ENCODE data around the gene ROBO1. TPM values are rescaled to one million over a fixed set of nuclear protein-coding genes. Genes with fewer than 3 reads are reported as not detected.
A peak's percentile ranks its signal among the peaks of the same experiment; 100 is the strongest.

The ROBO1 gene
- total and polyA plus RNA-seq, 2 of the 8 experiments (the other 6 are each of a cell fraction or from before 2014, with no cell fraction given): 51.4 to 91.0 TPM

DNA sequence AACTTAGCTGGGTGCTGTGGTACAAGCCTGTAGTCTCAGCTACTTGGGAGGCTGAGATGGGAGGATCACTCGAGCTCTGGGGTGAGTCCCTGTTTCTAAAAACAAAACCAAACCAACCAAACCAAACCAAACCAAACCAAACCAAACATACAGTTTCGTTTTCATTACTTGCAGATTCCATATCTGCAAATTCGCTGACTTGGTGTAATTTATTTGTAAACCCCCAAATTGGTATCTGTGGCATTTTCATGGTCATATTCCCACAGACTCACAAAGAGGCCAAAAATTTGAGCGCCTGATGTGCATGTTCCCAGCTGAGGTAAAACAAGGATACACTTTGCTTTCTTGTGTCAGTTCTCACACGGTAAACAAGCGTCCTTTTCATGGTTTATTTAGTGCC lies 1138.3 kb downstream of the ROBO1 start:
- WGBS, 2 experiments (ENCODE audit: extremely low coverage in 1 of 2, insufficient coverage in 1 of 2, insufficient read length in 1 of 2, insufficient replicate concordance in 2 of 2, low coverage in 1 of 2, low lambda C conversion rate in 2 of 2, missing lambda C conversion rate in 1 of 2): 89% methylated on average over 6 of the region's 6 CpGs; no CpG with 5 or more reads in 1 of the 2 experiments
- POLR2A ChIA-PET (ENCODE audit: partially characterized antibody): no interaction called here
- Histone ChIP-seq H3K4me1 (replicated peaks in 1 of 4; ENCODE audit: control insufficient read depth in 3 of 4, insufficient read depth in 4 of 4, low read length in 3 of 4) (no peaks in the 10 kb centered on the region), H3K79me1 (ENCODE audit: low read depth, low read length) (no peaks in the 10 kb centered on the region), H2BK12ac (ENCODE audit: low read depth, low read length) (no peak overlapping the region), H3K9ac (replicated peaks in 1 of 4; ENCODE audit: extremely low read depth in 1 of 4, low read depth in 3 of 4, low read length in 3 of 4) (no peak overlapping the region), H3K79me2 (ENCODE audit: control insufficient read depth in 1 of 2, insufficient read depth in 2 of 2, low read length in 2 of 2) (no peaks in the 10 kb centered on the region), H3K36me3 (ENCODE audit: control insufficient read depth in 2 of 4, insufficient read depth in 4 of 4, low read length in 3 of 4) (peaks cover 0 to 28% (median 15%) of the 10 kb centered on the region in 4 experiments; a peak in 6 of 8 replicates), H3K4me2 (ENCODE audit: insufficient read depth in 1 of 2, low read depth in 2 of 2, low read length in 2 of 2) (no peak overlapping the region), H3K14ac (ENCODE audit: insufficient read length) (no peak overlapping the region), H2BK15ac (ENCODE audit: low read length) (no peak overlapping the region), H3K23me2 (ENCODE audit: low read depth, low read length) (no peaks in the 10 kb centered on the region), H3K4ac (replicated peaks; ENCODE audit: insufficient read length, low read depth, low read length) (no peak overlapping the region), H3K4me3 (ENCODE audit: extremely low read depth in 1 of 4, insufficient read depth in 2 of 4, low read depth in 3 of 4, low read length in 4 of 4) (no peak overlapping the region), H2AFZ (ENCODE audit: low read length) (no peak overlapping the region), H2AK5ac (ENCODE audit: low read depth, low read length) (no peak overlapping the region), H2BK20ac (ENCODE audit: low read length) (no peak overlapping the region), H3K18ac (ENCODE audit: extremely low read depth, low read length) (no peak overlapping the region), H3K56ac (replicated peaks; ENCODE audit: insufficient read length, low read depth, low read length) (no peak overlapping the region), H4K8ac (ENCODE audit: extremely low read depth, insufficient read depth, low read length) (no peak overlapping the region), H2BK5ac (ENCODE audit: low read depth, low read length) (no peak overlapping the region), H4K5ac (ENCODE audit: insufficient read length, low read depth, low read length) (no peak overlapping the region), H3K27me3 (replicated peaks in 1 of 4; ENCODE audit: control insufficient read depth in 3 of 4, extremely low read depth in 1 of 4, insufficient read depth in 3 of 4, low read length in 3 of 4) (no peaks in the 10 kb centered on the region), H3K27ac (ENCODE audit: low read depth, low read length) (no peak overlapping the region), H3K9me3 (ENCODE audit: insufficient read depth in 2 of 2, low read depth in 1 of 2, low read length in 1 of 2) (no peaks in the 10 kb centered on the region), H2BK120ac (replicated peaks; ENCODE audit: low read depth, low read length) (no peak overlapping the region), H3K23ac (ENCODE audit: insufficient read length) (no peak overlapping the region), H4K91ac (replicated peaks; ENCODE audit: insufficient read length, low read length) (no peak overlapping the region), H4K20me1 (replicated peaks in 1 of 2; ENCODE audit: control insufficient read depth in 1 of 2, insufficient read depth in 2 of 2, low read length in 2 of 2) (no peaks in the 10 kb centered on the region)
- DNase-seq (ENCODE audit: low read depth in 1 of 2, low spot score in 2 of 2) (no peak), FAIRE-seq (no peak)
- CTCF ChIA-PET (ENCODE audit: partially characterized antibody): interaction anchor here (0.6 to 1.9 kb wide), 3 partner anchors 15 to 259 kb away, joined by 3 to 4 read pairs (median 3); no protein-coding TSS in a partner anchor
- TF ChIP-seq MAFK (IDR thresholded peaks at IDR 0.05; ENCODE audit: low read depth, low read length): peak; percentile 45; the same call in 1 of the 2 replicates
- no peak for TF ChIP-seq CHD2 (IDR thresholded peaks at IDR 0.05; ENCODE audit: low read length)
